Keratinocyte (primary cell): ENCODE results near the gene B4GALNT3. TPM values are rescaled to one million over a fixed set of nuclear protein-coding genes. Genes with fewer than 3 reads are reported as not detected.

ENCODE experiments used
- DNase-seq: peaks from one replicate; pipeline ENCODE4 v3.0.0-alpha.2; 2011; ENCODE audit warnings: low read depth, missing footprints, low spot score
- FAIRE-seq: peaks from 2 replicates; lab custom pipeline; 2011; peaks lifted over from hg19 to GRCh38; lab: Jason Lieb, UNC
- H2AFZ ChIP-seq: 2 replicates; pipeline ENCODE4 v1.6.0; 2012; ENCODE audit warnings: low read length, control low read depth, inconsistent platforms; ENCODE audit not compliant: control insufficient read depth
- H3K27ac ChIP-seq: 2 replicates; pipeline ENCODE4 v1.5.1; 2011; ENCODE audit warnings: low read length; ENCODE audit not compliant: control insufficient read depth, insufficient read depth
- H3K27me3 ChIP-seq: 3 replicates; pipeline ENCODE4 v1.6.0; 2011; ENCODE audit warnings: low read length; ENCODE audit not compliant: control insufficient read depth, insufficient read depth; ENCODE audit errors: extremely low read depth
- H3K36me3 ChIP-seq, 2 experiments: 2 replicates in 1 of 2; 3 replicates in 1 of 2; pipeline ENCODE4 v1.5.1; 2011; ENCODE audit warnings: low read length in 2 of 2, mild to moderate bottlenecking in 1 of 2; ENCODE audit not compliant: control insufficient read depth in 2 of 2, insufficient read depth in 2 of 2; ENCODE audit errors: extremely low read depth in 1 of 2
- H3K4me1 ChIP-seq: 3 replicates; pipeline ENCODE4 v1.5.1; 2011; ENCODE audit warnings: low read length; ENCODE audit not compliant: control insufficient read depth, insufficient read depth; ENCODE audit errors: extremely low read depth
- H3K4me2 ChIP-seq: 3 replicates; pipeline ENCODE4 v1.6.0; 2011; ENCODE audit warnings: low read depth, low read length; ENCODE audit not compliant: control insufficient read depth, insufficient read depth; ENCODE audit errors: extremely low read depth
- H3K4me3 ChIP-seq, 3 experiments: fragments of 200-600 bp in 1 of 3; sonication (generic) in 1 of 3; 2 replicates in 2 of 3; 3 replicates in 1 of 3; pipeline ENCODE4 v1.5.1; 2011 to 2016; ENCODE audit warnings: low read length in 3 of 3, mild to moderate bottlenecking in 3 of 3, control low read depth in 2 of 3, inconsistent platforms in 1 of 3, low read depth in 1 of 3, mixed read lengths in 1 of 3, mixed run types in 1 of 3, moderate library complexity in 1 of 3; ENCODE audit not compliant: control insufficient read depth in 2 of 3, insufficient read depth in 2 of 3; ENCODE audit errors: extremely low read depth in 1 of 3
- H3K79me2 ChIP-seq: 2 replicates; pipeline ENCODE4 v1.6.0; 2012; ENCODE audit warnings: low read length; ENCODE audit not compliant: control insufficient read depth, insufficient read depth
- H3K9ac ChIP-seq: 3 replicates; pipeline ENCODE4 v1.6.0; 2011; ENCODE audit warnings: low read length; ENCODE audit not compliant: control insufficient read depth, insufficient read depth; ENCODE audit errors: extremely low read depth
- H3K9me1 ChIP-seq: 3 replicates; pipeline ENCODE4 v1.6.0; 2011; ENCODE audit warnings: low read length; ENCODE audit not compliant: control insufficient read depth, insufficient read depth; ENCODE audit errors: extremely low read depth
- H3K9me3 ChIP-seq: 2 replicates; pipeline ENCODE4 v1.5.1; 2012; ENCODE audit warnings: low read depth, low read length; ENCODE audit not compliant: control insufficient read depth
- H4K20me1 ChIP-seq: 3 replicates; pipeline ENCODE4 v1.6.0; 2011; ENCODE audit warnings: low read length; ENCODE audit not compliant: control insufficient read depth, insufficient read depth; ENCODE audit errors: extremely low read depth
- EZH2 ChIP-seq: IDR thresholded peaks from one replicate; pipeline ENCODE4 v1.6.1; 2012; ENCODE audit warnings: inconsistent platforms, mild to moderate bottlenecking, low read length, moderate library complexity
- dilution Hi-C: fragments of 300-500 bp; cut with MboI; formaldehyde crosslinking; loops from one replicate; pipeline ENCODE4 v1.7.0; 2020; ENCODE audit warnings: low sequenced_read_pairs; ENCODE audit not compliant: extremely low pct_ligation_motif_present
- polyA plus RNA-seq, 5 experiments: library from polyadenylated mRNA; depleted of rRNA in 3 of 5; stranded (reverse) in 3 of 5; stranded (forward) in 1 of 5; unstranded in 1 of 5; fragments of >200 nt; gene quantifications; 1 replicate in 1 of 5; 2 replicates in 3 of 5; 3 replicates in 1 of 5; pipeline versions ENCODE4 v1.2.1 to v1.2.3, GENCODE V29; 2011 to 2012; ENCODE audit warnings: missing spikeins in 2 of 5, low read depth in 1 of 5, low replicate concordance in 1 of 5
- TF ChIP-seq, protein P1 (sequence below), 3 experiments: IDR thresholded peaks in 1 of 3; conservative IDR thresholded peaks in 1 of 3; optimal IDR thresholded peaks in 1 of 3; 2 replicates in 2 of 3; 3 replicates in 1 of 3; pipeline versions ENCODE3 to v1.5.1; 2011; ENCODE audit warnings: low read length in 3 of 3, mild to moderate bottlenecking in 3 of 3, moderate library complexity in 2 of 3, control low read depth in 1 of 3, inconsistent platforms in 1 of 3; ENCODE audit not compliant: insufficient read depth in 2 of 3; ENCODE audit errors: extremely low read depth in 1 of 3

B4GALNT3 gene
- polyA plus RNA-seq, 1 donor (not counting 4 experiments of a cell fraction or from before 2014, with no cell fraction given): 7.5 TPM

- DNase-seq: no peak
- no peak overlapping the region for H3K9ac ChIP-seq
Measured at GRCh38 chr12:581746-582145, 122.0 kb downstream of the B4GALNT3 start.

DNA sequence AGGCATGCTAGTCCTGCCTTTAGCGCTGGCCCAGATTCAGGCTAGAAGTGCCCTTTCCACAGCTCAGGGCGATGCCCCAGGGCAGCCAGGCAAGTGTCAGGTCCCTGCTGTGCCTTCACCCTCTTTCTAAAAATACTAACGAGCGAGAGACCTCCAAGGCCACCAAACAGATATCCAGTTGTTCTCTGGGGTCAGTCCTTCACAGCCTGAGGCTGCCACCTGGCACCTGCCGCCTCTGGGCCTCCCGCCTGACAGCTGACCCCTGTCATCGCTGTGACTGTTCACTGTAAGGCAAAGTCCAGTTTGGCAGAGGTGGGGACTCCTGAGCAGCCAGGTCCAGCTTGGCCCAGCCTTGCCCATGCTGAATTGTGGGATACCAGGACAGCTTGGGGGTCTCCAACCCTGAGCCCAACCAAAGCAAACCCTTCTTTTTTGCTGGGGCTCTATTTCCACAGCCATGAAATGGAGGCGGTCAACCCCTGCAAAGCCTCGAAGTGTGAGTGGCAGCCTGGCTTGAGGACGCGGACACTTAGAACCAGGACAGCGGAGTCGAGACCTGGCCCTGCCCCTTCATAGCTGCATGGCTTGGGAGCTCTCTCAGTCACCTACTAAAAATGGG, 123.6 kb downstream of the B4GALNT3 start:
- no peak for DNase-seq
- H3K4me1 ChIP-seq: peaks cover 10% of the 10 kb centered on the region
- dilution Hi-C loops: no loop called here
- H3K79me2 ChIP-seq: no peaks in the 10 kb centered on the region
- no peaks in the 10 kb centered on the region for H3K27me3 ChIP-seq
- FAIRE-seq: no peak
- no peak overlapping the region for H3K9ac ChIP-seq
- H3K4me2 ChIP-seq: no peak overlapping the region
- TF ChIP-seq EZH2: no peak
- TF ChIP-seq, protein P1, sequence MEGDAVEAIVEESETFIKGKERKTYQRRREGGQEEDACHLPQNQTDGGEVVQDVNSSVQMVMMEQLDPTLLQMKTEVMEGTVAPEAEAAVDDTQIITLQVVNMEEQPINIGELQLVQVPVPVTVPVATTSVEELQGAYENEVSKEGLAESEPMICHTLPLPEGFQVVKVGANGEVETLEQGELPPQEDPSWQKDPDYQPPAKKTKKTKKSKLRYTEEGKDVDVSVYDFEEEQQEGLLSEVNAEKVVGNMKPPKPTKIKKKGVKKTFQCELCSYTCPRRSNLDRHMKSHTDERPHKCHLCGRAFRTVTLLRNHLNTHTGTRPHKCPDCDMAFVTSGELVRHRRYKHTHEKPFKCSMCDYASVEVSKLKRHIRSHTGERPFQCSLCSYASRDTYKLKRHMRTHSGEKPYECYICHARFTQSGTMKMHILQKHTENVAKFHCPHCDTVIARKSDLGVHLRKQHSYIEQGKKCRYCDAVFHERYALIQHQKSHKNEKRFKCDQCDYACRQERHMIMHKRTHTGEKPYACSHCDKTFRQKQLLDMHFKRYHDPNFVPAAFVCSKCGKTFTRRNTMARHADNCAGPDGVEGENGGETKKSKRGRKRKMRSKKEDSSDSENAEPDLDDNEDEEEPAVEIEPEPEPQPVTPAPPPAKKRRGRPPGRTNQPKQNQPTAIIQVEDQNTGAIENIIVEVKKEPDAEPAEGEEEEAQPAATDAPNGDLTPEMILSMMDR (optimal IDR thresholded peaks at IDR 0.05 in 1 of 3, IDR thresholded peaks at IDR 0.05 in 1 of 3, conservative IDR thresholded peaks at IDR 0.05 in 1 of 3; ENCODE audit: extremely low read depth in 1 of 3, insufficient read depth in 2 of 3, low read length in 3 of 3): no peak
- H3K36me3 ChIP-seq: no peaks in the 10 kb centered on the region
- H3K27ac ChIP-seq: no peak overlapping the region
- H2AFZ ChIP-seq: no peak overlapping the region
- no peaks in the 10 kb centered on the region for H3K9me3 ChIP-seq
- H3K9me1 ChIP-seq: no peaks in the 10 kb centered on the region
- no peaks in the 10 kb centered on the region for H4K20me1 ChIP-seq
- H3K4me3 ChIP-seq: no peak overlapping the region

More at GRCh38 chr12:581746-582145, 122.0 kb downstream of the B4GALNT3 start:
- TF ChIP-seq, protein P1 (optimal IDR thresholded peaks at IDR 0.05 in 1 of 3, IDR thresholded peaks at IDR 0.05 in 1 of 3, conservative IDR thresholded peaks at IDR 0.05 in 1 of 3; ENCODE audit: extremely low read depth in 1 of 3, insufficient read depth in 2 of 3, low read length in 3 of 3): no peak
- TF ChIP-seq EZH2: no peak
- no peak overlapping the region for H2AFZ ChIP-seq
- H3K27ac ChIP-seq: no peak overlapping the region
- H3K4me3 ChIP-seq: no peak overlapping the region
- dilution Hi-C loops: no loop called here
- H3K36me3 ChIP-seq: no peaks in the 10 kb centered on the region
- no peaks in the 10 kb centered on the region for H3K9me1 ChIP-seq
- no peak overlapping the region for H3K4me2 ChIP-seq
- H3K9me3 ChIP-seq: no peaks in the 10 kb centered on the region
- no peaks in the 10 kb centered on the region for H3K79me2 ChIP-seq
- H3K27me3 ChIP-seq: no peaks in the 10 kb centered on the region
- FAIRE-seq: no peak
- H3K4me1 ChIP-seq: peaks cover 10% of the 10 kb centered on the region
- no peaks in the 10 kb centered on the region for H4K20me1 ChIP-seq
